Measurements from ENCODE around the gene FKBP1C. TPM values are rescaled to one million over a fixed set of nuclear protein-coding genes. Genes with fewer than 3 reads are reported as not detected.
"Not testable (repeated sequence)": the region's sequence is repeated elsewhere in the genome, so short reads cannot be mapped to it uniquely, and the experiment has no call there.

FKBP1C gene
- total and polyA plus RNA-seq, 2 of the 4 experiments (the other 2 are of a cell fraction), result 0.72 to 3.1 TPM

GRCh38 chr6:63227928-63228894 lies 16.9 kb downstream of the FKBP1C start:
- H3K27me3 ChIP-seq (ENCODE audit: control insufficient read depth, insufficient read depth, low read length); ATAC-seq (ENCODE audit: low read depth); dilution Hi-C loops (cut with HindIII; ENCODE audit: low sequenced_read_pairs, unreplicated experiment); H3K79me1 ChIP-seq (ENCODE audit: low read depth in 1 of 2, low read length in 2 of 2); H3K14ac ChIP-seq (replicated peaks; ENCODE audit: low read depth, low read length); H3K36me3 ChIP-seq (ENCODE audit: control insufficient read depth, insufficient read depth, low read length); H3K4me3 ChIP-seq (ENCODE audit: insufficient read depth, low read depth, low read length); H4K91ac ChIP-seq (ENCODE audit: insufficient read depth, low read depth, low read length); H3K4me2 ChIP-seq (ENCODE audit: low read depth, low read length); H3K9ac ChIP-seq (ENCODE audit: low read depth, low read length); H4K20me1 ChIP-seq (ENCODE audit: insufficient read depth, low read length); H3K4me1 ChIP-seq (ENCODE audit: control insufficient read depth, insufficient read depth, low read length); BruUV-seq (replicated peaks); H3K23ac ChIP-seq (ENCODE audit: low read depth, low read length); H2AK9ac ChIP-seq (replicated peaks; ENCODE audit: low read depth, low read length, poor library complexity); H2BK120ac ChIP-seq (ENCODE audit: low read depth, low read length); H3K9me1 ChIP-seq (ENCODE audit: insufficient read depth, low read length); H2BK5ac ChIP-seq (ENCODE audit: low read depth, low read length, poor library complexity, severe bottlenecking); H2AK5ac ChIP-seq (ENCODE audit: low read depth, low read length); H3K4ac ChIP-seq (ENCODE audit: low read depth, low read length); POLR2A ChIA-PET (ENCODE audit: unreplicated experiment); intact Hi-C loops (cut with micrococcal nuclease); H2AFZ ChIP-seq (replicated peaks; ENCODE audit: low read length, poor library complexity); H2BK20ac ChIP-seq (ENCODE audit: low read depth, low read length); in situ Hi-C loops (cut with MboI; ENCODE audit: low sequenced_read_pairs); H3K56ac ChIP-seq (ENCODE audit: extremely low read depth, insufficient read depth, low read length); CTCF ChIA-PET; H2BK15ac ChIP-seq (ENCODE audit: low read depth, low read length); H3K9me3 ChIP-seq (ENCODE audit: control insufficient read depth, insufficient read depth, low read length); H3K18ac ChIP-seq (ENCODE audit: low read depth, low read length); DNase-seq; H4K5ac ChIP-seq (ENCODE audit: low read depth, low read length); H3K27ac ChIP-seq (ENCODE audit: insufficient read depth, low read length); H4K8ac ChIP-seq (ENCODE audit: low read depth in 2 of 2, low read length in 2 of 2): not testable (repeated sequence)
- 73% methylated on average over 4 of the region's 32 CpGs; no CpG with 5 or more reads in 1 of the 2 experiments for WGBS, 2 experiments (ENCODE audit: extremely low coverage in 2 of 2, insufficient read length in 1 of 2)

- H3K9me1 ChIP-seq (ENCODE audit: insufficient read depth, low read length); H3K56ac ChIP-seq (ENCODE audit: extremely low read depth, insufficient read depth, low read length); H3K14ac ChIP-seq (replicated peaks; ENCODE audit: low read depth, low read length); H3K4me3 ChIP-seq (ENCODE audit: insufficient read depth, low read depth, low read length); H3K4me1 ChIP-seq (ENCODE audit: control insufficient read depth, insufficient read depth, low read length); H3K9me3 ChIP-seq (ENCODE audit: control insufficient read depth, insufficient read depth, low read length); DNase-seq; H3K27me3 ChIP-seq (ENCODE audit: control insufficient read depth, insufficient read depth, low read length); H2AK5ac ChIP-seq (ENCODE audit: low read depth, low read length); ATAC-seq (ENCODE audit: low read depth); H3K79me1 ChIP-seq (ENCODE audit: low read depth in 1 of 2, low read length in 2 of 2); H4K20me1 ChIP-seq (ENCODE audit: insufficient read depth, low read length); H2AK9ac ChIP-seq (replicated peaks; ENCODE audit: low read depth, low read length, poor library complexity); BruUV-seq (replicated peaks); H4K91ac ChIP-seq (ENCODE audit: insufficient read depth, low read depth, low read length); H2BK20ac ChIP-seq (ENCODE audit: low read depth, low read length); POLR2A ChIA-PET (ENCODE audit: unreplicated experiment); H2BK5ac ChIP-seq (ENCODE audit: low read depth, low read length, poor library complexity, severe bottlenecking); in situ Hi-C loops (cut with MboI; ENCODE audit: low sequenced_read_pairs); H3K4ac ChIP-seq (ENCODE audit: low read depth, low read length); H3K36me3 ChIP-seq (ENCODE audit: control insufficient read depth, insufficient read depth, low read length); dilution Hi-C loops (cut with HindIII; ENCODE audit: low sequenced_read_pairs, unreplicated experiment); H3K18ac ChIP-seq (ENCODE audit: low read depth, low read length); H4K8ac ChIP-seq (ENCODE audit: low read depth in 2 of 2, low read length in 2 of 2); intact Hi-C loops (cut with micrococcal nuclease); H3K27ac ChIP-seq (ENCODE audit: insufficient read depth, low read length); H3K23ac ChIP-seq (ENCODE audit: low read depth, low read length); H4K5ac ChIP-seq (ENCODE audit: low read depth, low read length); CTCF ChIA-PET; H3K4me2 ChIP-seq (ENCODE audit: low read depth, low read length); H2BK15ac ChIP-seq (ENCODE audit: low read depth, low read length); H2AFZ ChIP-seq (replicated peaks; ENCODE audit: low read length, poor library complexity); H3K9ac ChIP-seq (ENCODE audit: low read depth, low read length); H2BK120ac ChIP-seq (ENCODE audit: low read depth, low read length): not testable (repeated sequence)
- 69% methylated on average over 3 of the region's 13 CpGs; no CpG with 5 or more reads in 1 of the 2 experiments for WGBS, 2 experiments (ENCODE audit: extremely low coverage in 2 of 2, insufficient read length in 1 of 2)
Measured at GRCh38 chr6:63230027-63230426, 18.8 kb downstream of the FKBP1C start.
